K562 (cell line): ENCODE results near the gene CACNA2D4.

Experiments used
- BACH1 ChIP-seq: fragments of 200-800 bp; sonication (Bioruptor generic); IDR thresholded peaks from 2 replicates; pipeline ENCODE4 v1.6.1; 2016; ENCODE audit warnings: missing genetic modification characterization, missing compliant biosample characterization
- BRF1 ChIP-seq: IDR thresholded peaks from 3 replicates; pipeline ENCODE4 v1.6.1; 2011; ENCODE audit warnings: borderline replicate concordance, mild to moderate bottlenecking; ENCODE audit not compliant: insufficient read length; ENCODE audit errors: extremely low read depth
- MYC ChIP-seq, 2 experiments: fragments of 250-450 bp in 1 of 2; sonication (Bioruptor Pico) in 1 of 2; IDR thresholded peaks; 2 replicates each; pipeline versions ENCODE4 v1.5.1 to v1.6.1; 2012 to 2021; ENCODE audit warnings: low read depth in 2 of 2, borderline replicate concordance in 1 of 2, improper control_type of control experiment in 1 of 2, low read length in 1 of 2, mild to moderate bottlenecking in 1 of 2, moderate library complexity in 1 of 2
- YY1 ChIP-seq, 3 experiments: IDR thresholded peaks; 2 replicates each; pipeline ENCODE4 v1.6.1; 2011; ENCODE audit warnings: low read length in 2 of 3, mild to moderate bottlenecking in 2 of 3, moderate library complexity in 2 of 3, borderline replicate concordance in 1 of 3, control low read depth in 1 of 3, low read depth in 1 of 3; ENCODE audit not compliant: insufficient read depth in 3 of 3, insufficient replicate concordance in 2 of 3, control insufficient read depth in 1 of 3, insufficient read length in 1 of 3; ENCODE audit errors: extremely low read depth in 1 of 3
- ZBED1 ChIP-seq: IDR thresholded peaks from 2 replicates; pipeline ENCODE4 v1.6.1; 2014
- TF ChIP-seq, protein P1 (sequence below): fragments of 450-650 bp; IDR thresholded peaks from 2 replicates; pipeline ENCODE4 v1.6.1; 2018; ENCODE audit not compliant: partially characterized antibody
- TF ChIP-seq, protein P2 (sequence below): fragments of 250-450 bp; sonication (Bioruptor Pico); IDR thresholded peaks from 2 replicates; pipeline ENCODE4 v1.5.0; 2020; ENCODE audit warnings: mild to moderate bottlenecking, borderline replicate concordance

DNA sequence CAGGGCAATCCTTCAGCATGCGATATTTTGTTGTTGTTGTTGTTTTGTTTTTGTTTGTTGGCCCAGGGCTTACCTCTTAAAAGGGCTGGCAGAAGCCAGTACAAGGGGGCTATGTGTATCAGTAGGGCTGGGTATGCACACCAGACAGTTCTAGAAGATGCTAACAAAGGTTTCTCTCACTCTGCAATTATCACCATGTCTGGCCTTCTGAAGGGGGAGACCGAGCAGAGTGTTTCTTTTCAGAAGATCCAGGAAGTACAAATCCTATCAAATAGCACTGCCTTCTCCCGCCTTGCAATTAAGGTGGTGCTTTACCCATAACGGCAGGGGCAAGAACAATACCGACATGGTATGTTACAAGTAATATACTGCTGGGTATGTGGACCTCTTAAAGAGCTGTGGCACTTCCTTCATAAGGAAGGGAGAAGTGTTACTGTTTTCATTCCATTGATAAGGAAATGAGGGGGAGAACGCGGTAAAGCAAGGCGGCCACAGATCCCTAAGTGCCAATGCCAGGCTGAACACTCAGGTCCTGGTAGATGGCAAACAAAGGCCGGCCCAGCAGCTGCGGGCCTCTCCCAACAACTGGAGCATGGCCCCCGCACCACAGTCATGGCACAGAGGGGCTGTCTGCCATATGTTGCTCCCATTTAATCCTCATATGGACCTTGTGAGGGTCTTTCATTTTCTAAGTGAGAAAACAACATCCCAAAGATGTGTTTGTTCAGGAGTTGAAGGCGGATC, 19.2 kb upstream of the CACNA2D4 start:
- TF ChIP-seq, protein P1, sequence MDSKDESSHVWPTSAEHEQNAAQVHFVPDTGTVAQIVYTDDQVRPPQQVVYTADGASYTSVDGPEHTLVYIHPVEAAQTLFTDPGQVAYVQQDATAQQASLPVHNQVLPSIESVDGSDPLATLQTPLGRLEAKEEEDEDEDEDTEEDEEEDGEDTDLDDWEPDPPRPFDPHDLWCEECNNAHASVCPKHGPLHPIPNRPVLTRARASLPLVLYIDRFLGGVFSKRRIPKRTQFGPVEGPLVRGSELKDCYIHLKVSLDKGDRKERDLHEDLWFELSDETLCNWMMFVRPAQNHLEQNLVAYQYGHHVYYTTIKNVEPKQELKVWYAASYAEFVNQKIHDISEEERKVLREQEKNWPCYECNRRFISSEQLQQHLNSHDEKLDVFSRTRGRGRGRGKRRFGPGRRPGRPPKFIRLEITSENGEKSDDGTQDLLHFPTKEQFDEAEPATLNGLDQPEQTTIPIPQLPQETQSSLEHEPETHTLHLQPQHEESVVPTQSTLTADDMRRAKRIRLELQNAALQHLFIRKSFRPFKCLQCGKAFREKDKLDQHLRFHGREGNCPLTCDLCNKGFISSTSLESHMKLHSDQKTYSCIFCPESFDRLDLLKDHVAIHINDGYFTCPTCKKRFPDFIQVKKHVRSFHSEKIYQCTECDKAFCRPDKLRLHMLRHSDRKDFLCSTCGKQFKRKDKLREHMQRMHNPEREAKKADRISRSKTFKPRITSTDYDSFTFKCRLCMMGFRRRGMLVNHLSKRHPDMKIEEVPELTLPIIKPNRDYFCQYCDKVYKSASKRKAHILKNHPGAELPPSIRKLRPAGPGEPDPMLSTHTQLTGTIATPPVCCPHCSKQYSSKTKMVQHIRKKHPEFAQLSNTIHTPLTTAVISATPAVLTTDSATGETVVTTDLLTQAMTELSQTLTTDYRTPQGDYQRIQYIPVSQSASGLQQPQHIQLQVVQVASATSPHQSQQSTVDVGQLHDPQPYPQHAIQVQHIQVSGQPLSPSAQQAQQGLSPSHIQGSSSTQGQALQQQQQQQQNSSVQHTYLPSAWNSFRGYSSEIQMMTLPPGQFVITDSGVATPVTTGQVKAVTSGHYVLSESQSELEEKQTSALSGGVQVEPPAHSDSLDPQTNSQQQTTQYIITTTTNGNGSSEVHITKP = no peak
- TF ChIP-seq MYC (IDR thresholded peaks at IDR 0.05; ENCODE audit: low read depth, low read length) (no peak), MYC (CRISPR knock-in tag; IDR thresholded peaks at IDR 0.05; ENCODE audit: borderline replicate concordance, low read depth) (no peak), ZBED1 (no peak), BRF1 (no peak), YY1 (IDR thresholded peaks at IDR 0.05; ENCODE audit: borderline replicate concordance in 1 of 3, control insufficient read depth in 1 of 3, extremely low read depth in 1 of 3, insufficient read depth in 3 of 3, insufficient read length in 1 of 3, insufficient replicate concordance in 2 of 3, low read depth in 1 of 3, low read length in 2 of 3) (no peak), BACH1 (no peak)
- TF ChIP-seq, protein P2, sequence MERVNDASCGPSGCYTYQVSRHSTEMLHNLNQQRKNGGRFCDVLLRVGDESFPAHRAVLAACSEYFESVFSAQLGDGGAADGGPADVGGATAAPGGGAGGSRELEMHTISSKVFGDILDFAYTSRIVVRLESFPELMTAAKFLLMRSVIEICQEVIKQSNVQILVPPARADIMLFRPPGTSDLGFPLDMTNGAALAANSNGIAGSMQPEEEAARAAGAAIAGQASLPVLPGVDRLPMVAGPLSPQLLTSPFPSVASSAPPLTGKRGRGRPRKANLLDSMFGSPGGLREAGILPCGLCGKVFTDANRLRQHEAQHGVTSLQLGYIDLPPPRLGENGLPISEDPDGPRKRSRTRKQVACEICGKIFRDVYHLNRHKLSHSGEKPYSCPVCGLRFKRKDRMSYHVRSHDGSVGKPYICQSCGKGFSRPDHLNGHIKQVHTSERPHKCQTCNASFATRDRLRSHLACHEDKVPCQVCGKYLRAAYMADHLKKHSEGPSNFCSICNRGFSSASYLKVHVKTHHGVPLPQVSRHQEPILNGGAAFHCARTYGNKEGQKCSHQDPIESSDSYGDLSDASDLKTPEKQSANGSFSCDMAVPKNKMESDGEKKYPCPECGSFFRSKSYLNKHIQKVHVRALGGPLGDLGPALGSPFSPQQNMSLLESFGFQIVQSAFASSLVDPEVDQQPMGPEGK (CRISPR knock-in tag) = no peak
